Stimulated activated CD4-positive, alpha-beta T cell treated with anti-CD3 and anti-CD28 coated beads, Interleukin-12 subunit alpha, Interleukin-12 subunit beta, amount 100 ng/mL, for 4 hours (primary cell): Measurements from ENCODE around the gene RUNX2.
"Not testable (repeated sequence)": the region's sequence is repeated elsewhere in the genome, so short reads cannot be mapped to it uniquely, and the experiment has no call there.

Experiments used
- DNase-seq: peaks from one replicate; pipeline ENCODE4 v3.0.0-alpha.2; 2020

The RUNX2 gene

GRCh38 chr6:45327956-45328522 lies at the start of gene RUNX2:
RUNX2 (plus strand) TSS chr6:45328330; CDS start chr6:45328727, 397 bp downstream.
- DNase-seq, result no peak

GRCh38 chr6:45278367-45278766 lies 49.8 kb upstream of the RUNX2 start:
- DNase-seq, result no peak

- not testable (repeated sequence) for DNase-seq
Measured at GRCh38 chr6:45286707-45287106, 41.4 kb upstream of the RUNX2 start.

- DNase-seq, result no peak
Measured at GRCh38 chr6:45289751-45290514, 38.2 kb upstream of the RUNX2 start.

DNA sequence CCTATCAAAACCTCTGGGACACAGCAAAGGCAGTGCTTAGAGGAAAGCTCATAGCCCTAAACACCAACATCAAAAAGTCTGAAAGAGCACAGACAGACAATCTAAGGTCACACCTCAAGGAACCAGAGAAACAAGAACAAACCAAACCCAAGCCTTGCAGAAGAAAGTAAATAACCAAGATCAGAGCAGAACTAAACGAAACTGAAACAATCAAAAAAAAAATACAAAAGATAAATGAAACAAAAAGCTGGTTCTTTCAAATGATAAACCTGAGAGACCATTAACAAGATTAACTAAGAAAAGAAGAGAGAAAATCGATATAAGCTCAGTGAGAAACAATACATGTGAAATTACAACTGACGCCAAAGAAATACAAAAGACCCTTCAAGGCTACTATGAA lies 34.8 kb upstream of the RUNX2 start:
- no peak for DNase-seq

GRCh38 chr6:45294065-45294701 lies 33.9 kb upstream of the RUNX2 start:
- DNase-seq, result not testable (repeated sequence)

- DNase-seq, result no peak
Measured at GRCh38 chr6:45297320-45297719, 30.8 kb upstream of the RUNX2 start.

DNA sequence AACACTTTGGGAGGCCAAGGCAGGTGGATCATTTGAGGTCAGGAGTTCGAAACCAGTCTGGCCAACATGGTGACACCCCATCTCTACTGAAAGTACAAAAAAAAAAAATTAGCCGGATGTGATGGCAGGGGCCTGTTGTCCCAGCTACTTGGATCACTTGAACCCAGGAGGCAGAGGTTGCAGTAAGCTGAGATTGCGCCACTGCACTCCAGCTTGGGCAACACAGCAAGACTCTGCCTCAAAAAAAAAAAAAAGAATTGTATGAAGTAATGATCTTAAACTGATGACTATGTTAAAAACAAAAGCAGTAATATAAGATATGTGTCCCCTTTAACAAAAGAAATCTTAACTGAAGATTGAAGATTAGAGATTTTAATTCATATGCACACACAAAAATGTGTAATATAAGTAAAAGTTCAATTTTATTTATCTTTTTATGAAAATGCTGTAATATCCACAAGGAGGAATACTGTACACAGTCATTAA lies 29.0 kb upstream of the RUNX2 start:
- no peak for DNase-seq

DNA sequence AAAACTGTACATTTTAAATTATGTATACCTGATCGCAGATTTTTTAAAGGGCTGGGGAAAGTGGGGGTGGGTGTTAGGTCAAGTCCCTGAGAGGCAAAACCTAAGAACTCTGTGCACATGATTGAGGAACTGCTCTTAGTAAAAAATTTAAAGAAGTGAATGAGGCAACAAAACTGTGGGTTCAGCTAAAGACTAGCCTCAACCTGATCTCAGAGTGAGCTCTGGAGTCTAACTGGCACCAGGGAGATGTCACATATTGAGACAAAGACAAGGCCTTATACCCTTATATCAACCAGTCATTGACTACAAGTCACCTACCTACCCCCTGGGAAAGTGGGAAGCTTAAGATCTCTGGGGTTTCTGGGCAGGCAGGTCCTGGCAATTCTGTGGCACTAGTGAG lies 27.4 kb upstream of the RUNX2 start:
- DNase-seq, result no peak

GRCh38 chr6:45301348-45302142 lies 26.6 kb upstream of the RUNX2 start:
- DNase-seq, result no peak

GRCh38 chr6:45302832-45303231 lies 25.3 kb upstream of the RUNX2 start:
- DNase-seq, result no peak

- no peak for DNase-seq
Measured at GRCh38 chr6:45305546-45305945, 22.6 kb upstream of the RUNX2 start.

DNA sequence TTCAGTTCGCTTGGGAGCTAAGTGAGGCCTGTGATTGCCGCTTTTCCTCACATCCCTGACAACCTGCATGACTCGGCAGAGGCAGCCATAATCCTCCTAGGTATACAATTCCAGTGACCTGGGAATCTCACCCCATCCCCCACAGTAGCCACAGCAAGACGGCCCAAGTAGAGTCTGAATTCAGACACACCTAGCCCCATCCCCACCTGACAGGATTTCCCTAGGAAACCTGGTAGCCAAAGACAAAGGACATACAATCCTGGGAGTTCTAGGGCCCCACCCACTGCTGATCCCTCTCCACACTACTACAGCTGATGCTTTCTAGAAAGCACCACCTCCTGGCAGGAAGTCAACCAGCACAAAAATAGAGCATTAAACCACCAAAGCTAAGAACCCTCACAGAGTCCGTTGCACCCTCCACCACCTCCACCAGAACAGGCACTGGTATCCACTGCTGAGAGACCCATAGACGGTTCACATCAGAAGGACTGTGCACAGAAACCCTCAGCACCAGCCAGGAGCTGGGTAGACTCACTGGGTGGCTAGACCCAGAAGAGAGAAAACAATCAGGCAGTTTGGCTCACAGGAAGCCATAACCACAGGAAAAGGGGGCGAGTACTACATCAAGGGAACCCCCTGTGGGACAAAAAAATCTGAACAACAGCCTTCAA lies 17.9 kb upstream of the RUNX2 start:
- DNase-seq, result no peak

DNA sequence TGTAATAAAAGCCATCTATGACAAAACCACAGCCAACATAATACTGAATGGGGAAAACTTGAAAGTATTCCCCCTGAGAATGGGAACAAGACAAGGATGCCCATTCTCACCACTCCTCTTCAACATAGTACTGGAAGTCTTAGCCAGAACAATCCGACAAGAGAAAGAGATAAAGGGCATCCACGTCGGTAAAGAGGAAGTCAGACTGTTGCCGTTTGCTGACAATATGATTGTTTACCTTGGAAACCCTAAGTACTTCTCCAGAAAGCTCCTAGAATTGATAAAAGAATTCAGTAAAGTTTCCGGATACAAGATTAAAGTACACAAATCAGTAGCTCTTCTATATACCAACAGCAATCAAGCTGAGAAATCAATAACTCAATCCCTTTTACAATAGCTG lies 14.0 kb upstream of the RUNX2 start:
- DNase-seq, result no peak

DNA sequence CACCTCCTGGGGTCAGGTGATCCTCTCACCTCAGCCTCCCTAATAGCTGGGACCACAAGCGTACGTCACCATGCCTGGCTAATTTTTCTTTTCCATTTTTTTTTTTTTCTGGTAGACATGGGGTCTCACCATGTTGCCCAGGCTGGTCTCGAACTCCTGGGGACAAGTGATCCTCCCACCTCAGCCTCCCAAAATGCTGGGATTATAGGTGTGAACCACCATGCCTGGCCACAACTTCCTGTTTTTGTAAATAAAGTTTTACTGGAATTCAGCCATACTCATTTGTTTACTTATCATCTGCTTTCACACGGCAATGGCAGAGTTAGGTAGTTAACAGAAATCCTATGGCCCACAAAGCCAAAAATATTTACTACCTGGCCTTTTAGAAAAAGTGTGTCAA lies 7.8 kb upstream of the RUNX2 start:
- DNase-seq, result no peak

GRCh38 chr6:45323656-45324224 lies 4.4 kb upstream of the RUNX2 start:
- DNase-seq, result no peak

DNA sequence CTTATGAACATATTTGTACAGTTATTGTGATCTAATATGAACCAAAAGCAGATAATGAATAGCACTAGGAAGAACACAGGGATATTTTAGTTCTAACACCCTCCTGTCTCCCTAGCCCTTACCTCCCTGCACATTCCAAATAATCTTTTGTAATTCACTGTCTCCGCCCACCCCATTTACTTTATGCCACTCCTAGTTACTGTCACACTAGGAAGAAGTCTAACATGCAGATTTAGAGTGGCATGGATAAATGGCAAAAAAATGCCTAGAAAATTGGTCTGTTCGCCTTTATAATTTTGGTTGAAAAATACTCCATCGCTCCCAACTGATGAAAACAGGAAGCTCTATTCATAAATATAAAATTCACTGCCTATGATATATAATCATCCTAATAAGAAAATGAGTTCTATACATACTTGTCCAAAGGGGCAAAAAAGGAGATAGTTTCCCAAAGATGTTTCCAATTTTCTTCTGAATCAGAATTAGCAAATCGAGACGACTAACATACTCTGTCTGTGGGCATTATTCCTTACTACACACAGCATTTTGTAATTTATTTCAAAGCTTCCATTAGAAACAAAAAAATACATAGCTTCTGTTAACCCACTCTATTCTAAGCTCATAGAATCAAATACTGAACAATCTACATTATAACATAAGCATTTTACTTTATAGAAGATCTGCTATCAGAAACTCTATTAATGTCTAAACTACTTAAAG lies 1.3 kb upstream of the RUNX2 start:
- DNase-seq, result no peak

DNA sequence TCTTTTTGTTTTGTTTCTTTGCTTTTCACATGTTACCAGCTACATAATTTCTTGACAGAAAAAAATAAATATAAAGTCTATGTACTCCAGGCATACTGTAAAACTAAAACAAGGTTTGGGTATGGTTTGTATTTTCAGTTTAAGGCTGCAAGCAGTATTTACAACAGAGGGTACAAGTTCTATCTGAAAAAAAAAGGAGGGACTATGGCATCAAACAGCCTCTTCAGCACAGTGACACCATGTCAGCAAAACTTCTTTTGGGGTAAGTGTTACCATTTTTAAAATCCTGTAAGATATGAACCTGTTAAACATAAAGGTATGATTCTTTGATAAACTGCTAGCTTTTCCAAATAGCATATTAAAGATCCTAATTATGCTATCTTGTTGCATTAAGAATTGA lies 393 bp downstream of the RUNX2 start:
- no peak for DNase-seq

GRCh38 chr6:45344900-45345299 lies 16.8 kb downstream of the RUNX2 start:
- no peak for DNase-seq

- DNase-seq, result no peak
Measured at GRCh38 chr6:45350186-45350710, 22.1 kb downstream of the RUNX2 start.

GRCh38 chr6:45351076-45351475 lies 22.9 kb downstream of the RUNX2 start:
- DNase-seq, result no peak
